Measurements from ENCODE around the gene RASSF1. TPM values are rescaled to one million over a fixed set of nuclear protein-coding genes. Genes with fewer than 3 reads are reported as not detected.

Gene RASSF1
- total and polyA plus RNA-seq, 2 of the 13 experiments (the other 11 are each of a cell fraction or from before 2014, with no cell fraction given): 10.2 to 27.5 TPM

- no peak for TF ChIP-seq STAT6 (CRISPR knock-in tag; IDR thresholded peaks at IDR 0.05; ENCODE audit: borderline replicate concordance)
- TF ChIP-seq ZNF704 (CRISPR knock-in tag; IDR thresholded peaks at IDR 0.05; ENCODE audit: borderline replicate concordance): no peak
- no peak for TF ChIP-seq ZNF879 (CRISPR knock-in tag; IDR thresholded peaks at IDR 0.05)
- no peak for TF ChIP-seq SMAD1 (CRISPR knock-in tag; IDR thresholded peaks at IDR 0.05; ENCODE audit: borderline replicate concordance, low read depth)
Measured at GRCh38 chr3:50339485-50340146, 1.0 kb downstream of the RASSF1 start (continued).

- no peak overlapping the region for H3K9ac ChIP-seq (ENCODE audit: insufficient read depth, low read depth, low read length)
- no peak for FAIRE-seq
- TF ChIP-seq ZNF3 (CRISPR knock-in tag; IDR thresholded peaks at IDR 0.05): no peak
- no peak for TF ChIP-seq TARDBP (CRISPR knock-in tag; IDR thresholded peaks at IDR 0.05)
- no peak for TF ChIP-seq RBFOX2 (IDR thresholded peaks at IDR 0.05; ENCODE audit: low read depth, low read length)
- TF ChIP-seq JUND (CRISPR knock-in tag; IDR thresholded peaks at IDR 0.05): no peak
- TF ChIP-seq CENPBD1 (CRISPR knock-in tag; IDR thresholded peaks at IDR 0.05; ENCODE audit: borderline replicate concordance, low read depth): no peak
- no peak for TF ChIP-seq ZNF614 (CRISPR knock-in tag; IDR thresholded peaks at IDR 0.05; ENCODE audit: borderline replicate concordance)
- TF ChIP-seq CHD4 (IDR thresholded peaks at IDR 0.05; ENCODE audit: borderline replicate concordance, low read length): no peak
- TF ChIP-seq STAT6 (CRISPR knock-in tag; IDR thresholded peaks at IDR 0.05; ENCODE audit: borderline replicate concordance): no peak
- TF ChIP-seq HNRNPK (IDR thresholded peaks at IDR 0.05; ENCODE audit: low read depth, low read length, poor library complexity, severe bottlenecking): no peak
Measured at GRCh38 chr3:50338965-50339364, 1.7 kb downstream of the RASSF1 start.

More at GRCh38 chr3:50338965-50339364, 1.7 kb downstream of the RASSF1 start:
- Histone ChIP-seq H3K79me2 (ENCODE audit: insufficient read depth, low read length) (peaks cover 29% of the 10 kb centered on the region), H4K20me1 (ENCODE audit: insufficient read depth, low read length) (peaks cover 5% of the 10 kb centered on the region), H3K4me3 (replicated peaks in 1 of 3; ENCODE audit: insufficient read depth in 1 of 3, low read depth in 2 of 3, low read length in 3 of 3) (no peak overlapping the region), H3K27me3 (ENCODE audit: control insufficient read depth in 1 of 2, insufficient read depth in 2 of 2, low read length in 2 of 2) (peaks cover 1 to 2% of the 10 kb centered on the region in 2 experiments; a peak in 1 of 5 replicates), H2AFZ (ENCODE audit: low read length) (no peak overlapping the region), H3K9me3 (ENCODE audit: low read length) (no peaks in the 10 kb centered on the region), H3K27ac (ENCODE audit: extremely low read length, insufficient read depth, low read length) (no peak overlapping the region), H3K4me2 (ENCODE audit: low read depth, low read length) (no peak overlapping the region), H3K4me1 (ENCODE audit: insufficient read depth, low read length) (peaks cover 61% of the 10 kb centered on the region), H3K36me3 (replicated peaks in 1 of 2; ENCODE audit: control insufficient read depth in 1 of 2, insufficient read depth in 2 of 2, low read length in 2 of 2) (peaks cover 3 to 6% of the 10 kb centered on the region in 2 experiments; a peak in 1 of 5 replicates)
- in situ Hi-C loops (cut with HindIII; ENCODE audit: extremely low pct_ligation_motif_present, low pct_unique_long_range_greater_than_20kb) (no loop called here), intact Hi-C loops (cut with micrococcal nuclease; ENCODE audit: unreplicated experiment) (no loop called here)
- WGBS (ENCODE audit: low lambda C conversion rate): 90% methylated on average over 5 of the region's 5 CpGs
- no TSS peak for BruUV-seq (replicated peaks)
- ChIA-PET POLR2A (interaction anchor here (3.4 kb wide), 1 partner anchor 11 kb away, joined by 60 read pairs; the partner anchor contains the start of genes CYB561D2 and NPRL2), CTCF (ENCODE audit: low intra/inter-chr PET ratio, low total read pairs) (no interaction called here)
- ATAC-seq (no peak), DNase-seq (ENCODE audit: low spot score) (no peak)
